Activated naive CD4-positive, alpha-beta T cell treated with anti-CD3 and anti-CD28 coated beads, Interleukin-2, amount 50 U/mL, for 24 hours (primary cell): ENCODE results near the gene PRKG1.
"Not testable (repeated sequence)": the region's sequence is repeated elsewhere in the genome, so short reads cannot be mapped to it uniquely, and the experiment has no call there.

Source experiments
- H3K27ac Mint-ChIP-seq: one replicate; pipeline ENCODE4 v1.8.0; 2021; ENCODE audit warnings: mild to moderate bottlenecking, mixed read lengths
- H3K27me3 Mint-ChIP-seq: one replicate; pipeline ENCODE4 v1.8.0; 2021; ENCODE audit warnings: mixed read lengths
- H3K36me3 Mint-ChIP-seq: one replicate; pipeline ENCODE4 v1.8.0; 2021; ENCODE audit warnings: mixed read lengths
- H3K4me1 Mint-ChIP-seq: one replicate; pipeline ENCODE4 v1.8.0; 2021; ENCODE audit warnings: mixed read lengths
- H3K4me3 Mint-ChIP-seq: one replicate; pipeline ENCODE4 v1.8.0; 2021; ENCODE audit warnings: mild to moderate bottlenecking, mixed read lengths
- H3K9me3 Mint-ChIP-seq: one replicate; pipeline ENCODE4 v1.8.0; 2021; ENCODE audit warnings: mixed read lengths

PRKG1 gene

GRCh38 chr10:52226197-52226847, 1152.0 kb downstream of the PRKG1 start:
- no peaks in the 10 kb centered on the region for H3K36me3 Mint-ChIP-seq

GRCh38 chr10:52228556-52228955, 1154.3 kb downstream of the PRKG1 start:
- Mint-ChIP-seq H3K36me3 (no peaks in the 10 kb centered on the region), H3K4me3 (no peak overlapping the region), H3K27me3 (no peaks in the 10 kb centered on the region), H3K4me1 (peaks cover 9% of the 10 kb centered on the region), H3K9me3 (no peaks in the 10 kb centered on the region), H3K27ac (no peak overlapping the region)

More at GRCh38 chr10:52226197-52226847, 1152.0 kb downstream of the PRKG1 start:
- Mint-ChIP-seq H3K4me1 (no peaks in the 10 kb centered on the region), H3K9me3 (no peaks in the 10 kb centered on the region), H3K27ac (no peak overlapping the region), H3K27me3 (no peaks in the 10 kb centered on the region), H3K4me3 (no peak overlapping the region)

- Mint-ChIP-seq H3K27ac (no peak overlapping the region), H3K36me3 (no peaks in the 10 kb centered on the region), H3K4me3 (no peak overlapping the region), H3K9me3 (no peaks in the 10 kb centered on the region), H3K4me1 (peaks cover 9% of the 10 kb centered on the region), H3K27me3 (no peaks in the 10 kb centered on the region)
These were observed 1155.1 kb downstream of the PRKG1 start for GRCh38 chr10:52229291-52229931.

- H3K4me3 Mint-ChIP-seq: peak overlapping the region; percentile 92
- no peaks in the 10 kb centered on the region for H3K9me3 Mint-ChIP-seq
- H3K4me1 Mint-ChIP-seq: peaks cover 9% of the 10 kb centered on the region
- no peaks in the 10 kb centered on the region for H3K36me3 Mint-ChIP-seq
- H3K27ac Mint-ChIP-seq: peak overlapping the region; percentile 10
- H3K27me3 Mint-ChIP-seq: no peaks in the 10 kb centered on the region
These were observed 1158.5 kb downstream of the PRKG1 start for GRCh38 chr10:52232561-52233350.

- not testable (repeated sequence) for H3K9me3 Mint-ChIP-seq
- H3K4me3 Mint-ChIP-seq: peak overlapping the region; percentile 92
- H3K27ac Mint-ChIP-seq: peak overlapping the region; percentile 10
These were observed 1159.2 kb downstream of the PRKG1 start for GRCh38 chr10:52233351-52233991.

GRCh38 chr10:52239771-52240170, 1165.5 kb downstream of the PRKG1 start:
- Mint-ChIP-seq H3K4me1 (no peaks in the 10 kb centered on the region), H3K36me3 (no peaks in the 10 kb centered on the region), H3K4me3 (no peak overlapping the region), H3K9me3 (no peaks in the 10 kb centered on the region), H3K27me3 (no peaks in the 10 kb centered on the region), H3K27ac (no peak overlapping the region)

More at GRCh38 chr10:52233351-52233991, 1159.2 kb downstream of the PRKG1 start:
- not testable (repeated sequence) for H3K36me3 Mint-ChIP-seq, H3K4me1 Mint-ChIP-seq, H3K27me3 Mint-ChIP-seq

- H3K9me3 Mint-ChIP-seq: no peaks in the 10 kb centered on the region
- no peaks in the 10 kb centered on the region for H3K4me1 Mint-ChIP-seq
- no peak overlapping the region for H3K4me3 Mint-ChIP-seq
- H3K36me3 Mint-ChIP-seq: no peaks in the 10 kb centered on the region
- H3K27me3 Mint-ChIP-seq: no peaks in the 10 kb centered on the region
- H3K27ac Mint-ChIP-seq: no peak overlapping the region
These were observed 1171.3 kb downstream of the PRKG1 start for GRCh38 chr10:52245547-52245946.

- H3K9me3 Mint-ChIP-seq: not testable (repeated sequence)
These were observed 1173.6 kb downstream of the PRKG1 start for GRCh38 chr10:52247929-52248328.

GRCh38 chr10:52248697-52249306, 1174.5 kb downstream of the PRKG1 start:
- Mint-ChIP-seq H3K9me3 (no peaks in the 10 kb centered on the region), H3K27me3 (no peaks in the 10 kb centered on the region), H3K4me1 (no peaks in the 10 kb centered on the region), H3K4me3 (no peak overlapping the region), H3K36me3 (no peaks in the 10 kb centered on the region), H3K27ac (no peak overlapping the region)

More at GRCh38 chr10:52247929-52248328, 1173.6 kb downstream of the PRKG1 start:
- H3K4me3 Mint-ChIP-seq, H3K27me3 Mint-ChIP-seq, H3K4me1 Mint-ChIP-seq, H3K27ac Mint-ChIP-seq, H3K36me3 Mint-ChIP-seq: not testable (repeated sequence)

- no peaks in the 10 kb centered on the region for H3K27me3 Mint-ChIP-seq
- H3K36me3 Mint-ChIP-seq: no peaks in the 10 kb centered on the region
- H3K9me3 Mint-ChIP-seq: no peaks in the 10 kb centered on the region
- no peak overlapping the region for H3K27ac Mint-ChIP-seq
- H3K4me3 Mint-ChIP-seq: no peak overlapping the region
- H3K4me1 Mint-ChIP-seq: no peaks in the 10 kb centered on the region
These were observed 1175.6 kb downstream of the PRKG1 start for GRCh38 chr10:52249850-52250395.

GRCh38 chr10:52250510-52250909, 1176.2 kb downstream of the PRKG1 start:
- H3K27me3 Mint-ChIP-seq: no peaks in the 10 kb centered on the region
- H3K4me3 Mint-ChIP-seq: no peak overlapping the region
- no peaks in the 10 kb centered on the region for H3K4me1 Mint-ChIP-seq
- H3K36me3 Mint-ChIP-seq: no peaks in the 10 kb centered on the region
- no peaks in the 10 kb centered on the region for H3K9me3 Mint-ChIP-seq
- no peak overlapping the region for H3K27ac Mint-ChIP-seq

GRCh38 chr10:52252307-52252706, 1178.0 kb downstream of the PRKG1 start:
- Mint-ChIP-seq H3K27me3 (no peaks in the 10 kb centered on the region), H3K36me3 (no peaks in the 10 kb centered on the region), H3K9me3 (no peaks in the 10 kb centered on the region), H3K4me3 (no peak overlapping the region), H3K27ac (no peak overlapping the region), H3K4me1 (no peaks in the 10 kb centered on the region)

GRCh38 chr10:52256832-52257691, 1182.8 kb downstream of the PRKG1 start:
- Mint-ChIP-seq H3K9me3 (no peaks in the 10 kb centered on the region), H3K4me3 (no peak overlapping the region), H3K27me3 (no peaks in the 10 kb centered on the region), H3K36me3 (no peaks in the 10 kb centered on the region), H3K27ac (no peak overlapping the region), H3K4me1 (no peaks in the 10 kb centered on the region)

GRCh38 chr10:52257692-52258075, 1183.4 kb downstream of the PRKG1 start:
- no peaks in the 10 kb centered on the region for H3K4me1 Mint-ChIP-seq
- H3K9me3 Mint-ChIP-seq: no peaks in the 10 kb centered on the region
- H3K4me3 Mint-ChIP-seq: no peak overlapping the region
- H3K27ac Mint-ChIP-seq: no peak overlapping the region
- H3K36me3 Mint-ChIP-seq: no peaks in the 10 kb centered on the region
- H3K27me3 Mint-ChIP-seq: no peaks in the 10 kb centered on the region
